Fibroblast of villous mesenchyme (primary cell): ENCODE data around the gene NFRKB. TPM values are rescaled to one million over a fixed set of nuclear protein-coding genes. Genes with fewer than 3 reads are reported as not detected.
A peak's percentile ranks its signal among the peaks of the same experiment; 100 is the strongest.

Experiments
- DNase-seq: peaks from one replicate; pipeline ENCODE4 v3.0.0-alpha.2; 2010; ENCODE audit warnings: low read depth
- H3K4me3 ChIP-seq: 2 replicates; pipeline ENCODE4 v1.5.1; 2011; ENCODE audit warnings: low read depth, mild to moderate bottlenecking, low read length
- total RNA-seq: library from RNA; depleted of rRNA; stranded (reverse); fragments of >200 nt; gene quantifications from 2 replicates; pipeline ENCODE4 v1.2.3, GENCODE V29; 2012
- TF ChIP-seq, protein P1 (sequence below): IDR thresholded peaks from 2 replicates; pipeline ENCODE4 v1.5.1; 2012; ENCODE audit warnings: low read depth, mild to moderate bottlenecking, low read length; ENCODE audit not compliant: insufficient read depth

NFRKB gene
- total RNA-seq: 17.4 and 22.5 TPM in 2 replicates

DNA sequence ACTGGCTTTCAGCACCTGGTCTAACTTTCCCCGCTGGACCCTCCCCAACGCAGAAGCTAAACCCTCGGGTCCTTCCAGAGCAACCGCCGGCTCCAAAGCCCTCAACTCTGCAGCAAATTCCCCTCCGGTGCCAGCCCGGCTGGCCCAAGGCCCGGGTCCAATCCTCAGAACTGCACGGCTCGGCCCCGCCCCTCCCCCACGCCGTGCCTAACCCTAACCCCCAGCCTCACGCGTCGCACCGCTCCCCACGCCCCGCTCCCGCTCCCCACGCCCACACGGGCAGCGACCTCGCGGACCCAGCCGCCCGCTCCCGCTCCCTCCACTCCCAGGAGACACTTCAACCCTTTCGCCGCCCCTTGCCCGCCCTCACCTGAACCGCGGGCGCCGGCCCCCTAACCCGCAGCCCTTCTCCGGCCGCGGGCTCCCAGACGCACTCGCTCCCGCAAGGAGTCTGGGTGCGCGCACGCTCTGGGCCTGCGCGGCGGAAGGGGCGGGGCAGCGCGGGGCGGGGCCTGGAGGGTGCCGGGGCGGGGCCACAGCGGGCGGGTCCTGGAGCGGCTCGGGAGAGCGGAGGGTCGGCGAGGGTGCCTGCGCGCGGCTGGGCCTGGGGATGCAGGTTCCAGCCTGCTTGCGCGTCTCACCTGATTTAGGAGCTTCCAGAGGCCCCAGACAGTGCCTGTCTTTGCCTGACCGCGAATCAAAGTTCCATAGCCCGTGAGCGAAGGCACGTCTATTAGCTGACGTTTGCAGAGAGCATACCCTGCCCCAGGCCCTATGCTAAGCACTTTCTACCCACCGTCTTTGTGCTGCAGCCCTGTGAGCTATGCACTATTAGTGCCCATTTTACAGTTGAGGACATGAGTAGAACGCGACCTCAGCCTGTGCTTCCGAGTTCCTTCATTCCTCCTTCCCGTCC lies at the start of gene NFRKB:
Gene NFRKB (minus strand): TSS at position 453 of the 916 bp plus-strand sequence. CDS start 2,729 bp downstream, outside the sequence.
- H3K4me3 ChIP-seq: peak within 1 kb of the TSS; percentile 86
- peak; percentile 60 for DNase-seq
- TF ChIP-seq, protein P1, sequence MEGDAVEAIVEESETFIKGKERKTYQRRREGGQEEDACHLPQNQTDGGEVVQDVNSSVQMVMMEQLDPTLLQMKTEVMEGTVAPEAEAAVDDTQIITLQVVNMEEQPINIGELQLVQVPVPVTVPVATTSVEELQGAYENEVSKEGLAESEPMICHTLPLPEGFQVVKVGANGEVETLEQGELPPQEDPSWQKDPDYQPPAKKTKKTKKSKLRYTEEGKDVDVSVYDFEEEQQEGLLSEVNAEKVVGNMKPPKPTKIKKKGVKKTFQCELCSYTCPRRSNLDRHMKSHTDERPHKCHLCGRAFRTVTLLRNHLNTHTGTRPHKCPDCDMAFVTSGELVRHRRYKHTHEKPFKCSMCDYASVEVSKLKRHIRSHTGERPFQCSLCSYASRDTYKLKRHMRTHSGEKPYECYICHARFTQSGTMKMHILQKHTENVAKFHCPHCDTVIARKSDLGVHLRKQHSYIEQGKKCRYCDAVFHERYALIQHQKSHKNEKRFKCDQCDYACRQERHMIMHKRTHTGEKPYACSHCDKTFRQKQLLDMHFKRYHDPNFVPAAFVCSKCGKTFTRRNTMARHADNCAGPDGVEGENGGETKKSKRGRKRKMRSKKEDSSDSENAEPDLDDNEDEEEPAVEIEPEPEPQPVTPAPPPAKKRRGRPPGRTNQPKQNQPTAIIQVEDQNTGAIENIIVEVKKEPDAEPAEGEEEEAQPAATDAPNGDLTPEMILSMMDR: no peak

DNA sequence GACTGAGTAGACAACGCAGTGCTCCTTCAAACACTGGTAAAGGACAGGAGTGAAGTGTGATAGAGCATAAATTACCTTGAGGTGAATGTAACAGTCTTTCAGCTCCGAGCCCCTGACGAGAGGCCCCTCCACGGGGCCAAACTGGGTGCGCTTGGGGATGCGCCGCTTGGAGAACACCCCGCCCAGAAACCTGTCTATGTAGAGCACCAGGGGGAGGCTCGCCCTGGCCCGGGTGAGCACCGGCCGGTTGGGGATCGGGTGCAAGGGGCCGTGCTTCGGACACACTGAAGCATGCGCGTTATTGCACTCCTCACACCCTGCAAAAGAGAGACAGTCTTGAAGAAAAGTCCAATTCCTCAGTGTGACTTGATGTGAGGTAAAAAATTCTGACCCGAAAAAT lies 49.3 kb upstream of the NFRKB start:
- DNase-seq: no peak
- TF ChIP-seq, protein P1: no peak
- no peak overlapping the region for H3K4me3 ChIP-seq

DNA sequence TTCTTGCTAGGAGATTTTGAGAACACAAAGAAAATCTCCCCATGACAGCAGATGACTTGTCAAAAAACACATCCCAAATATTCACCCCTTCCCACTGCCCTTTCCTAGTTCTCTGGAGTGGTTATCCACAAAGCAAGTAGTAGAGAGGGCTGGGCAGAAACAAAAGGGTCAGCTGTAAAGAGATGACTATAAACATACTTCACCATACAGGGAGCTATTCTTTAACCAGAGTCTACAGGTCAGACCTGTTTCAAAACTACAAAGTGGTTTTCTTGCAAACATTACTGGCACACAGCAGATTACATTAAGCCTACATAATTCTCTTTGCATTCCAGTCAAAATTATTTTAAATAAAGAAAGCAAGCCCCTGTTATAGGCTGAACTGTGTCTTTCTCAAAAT lies 47.7 kb upstream of the NFRKB start:
- no peak for DNase-seq
- TF ChIP-seq, protein P1: no peak
- no peak overlapping the region for H3K4me3 ChIP-seq

DNA sequence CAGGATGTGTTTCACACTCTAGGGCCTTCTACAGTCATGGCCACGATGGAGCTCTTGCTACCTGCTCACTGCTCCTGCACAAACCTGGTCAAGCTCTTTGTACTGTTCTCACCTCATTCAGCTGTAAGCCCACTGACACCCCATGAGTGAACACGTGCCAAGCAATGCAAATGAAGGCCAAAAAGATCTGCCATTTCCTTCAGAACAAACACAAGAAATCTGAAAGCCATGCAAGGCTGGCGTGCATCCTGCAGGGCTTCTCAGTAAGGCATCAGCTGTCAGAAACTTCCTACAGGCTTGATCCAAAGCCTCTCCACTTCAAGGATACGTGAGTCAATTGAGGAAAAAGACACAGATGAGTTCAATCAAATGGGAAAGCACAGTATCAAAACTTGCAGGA lies 44.1 kb upstream of the NFRKB start:
- TF ChIP-seq, protein P1: no peak
- no peak for DNase-seq
- no peak overlapping the region for H3K4me3 ChIP-seq

DNA sequence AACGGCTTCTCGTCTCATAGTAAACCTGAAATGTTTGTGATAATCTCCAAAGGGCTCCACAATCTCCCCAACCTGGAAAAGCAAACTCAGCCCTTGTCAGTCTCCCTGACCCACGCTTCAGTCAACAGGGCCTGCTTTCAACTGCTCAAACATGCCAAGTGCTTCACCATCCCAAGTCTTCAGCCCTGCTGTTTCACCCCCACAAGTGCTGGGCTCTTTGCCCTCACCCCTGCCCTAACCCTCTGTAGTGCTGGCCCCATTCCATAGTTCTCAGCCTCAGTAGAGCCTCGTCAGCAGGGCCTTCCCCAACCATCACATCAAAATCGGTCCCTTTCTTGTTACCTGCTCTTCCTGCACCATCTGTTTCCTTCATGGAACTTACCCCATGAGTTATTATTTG lies 43.4 kb upstream of the NFRKB start:
- no peak overlapping the region for H3K4me3 ChIP-seq
- TF ChIP-seq, protein P1: no peak
- no peak for DNase-seq

DNA sequence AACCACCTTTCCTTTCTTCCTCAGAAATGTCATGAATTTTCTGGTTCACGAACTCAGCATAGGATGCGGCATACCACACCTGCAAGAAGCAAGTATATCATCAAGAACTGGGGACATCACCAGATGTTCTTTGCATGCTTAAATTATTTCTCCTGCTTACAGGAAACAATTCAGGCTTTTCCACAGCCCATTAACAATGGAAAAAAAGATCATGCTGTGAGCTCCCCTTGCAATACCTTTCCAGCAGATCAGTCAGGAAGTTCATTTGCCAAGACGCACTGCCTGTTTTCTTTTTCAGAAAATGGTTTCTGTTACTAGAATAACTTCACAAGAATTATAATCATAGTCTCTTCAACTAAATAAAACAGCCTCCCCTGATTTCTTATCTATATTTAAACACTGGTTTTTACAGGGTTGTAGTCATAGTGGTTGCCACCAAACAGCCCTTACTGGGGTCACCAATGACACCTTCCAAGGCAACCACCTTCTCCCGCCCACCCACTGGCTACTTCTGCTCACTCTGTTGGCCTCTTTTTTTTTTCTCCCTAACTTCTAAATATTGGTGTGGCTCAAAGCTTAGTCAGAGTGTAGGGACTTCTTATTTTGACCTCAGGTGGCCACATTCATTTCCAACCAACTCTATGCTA lies 42.3 kb upstream of the NFRKB start:
- DNase-seq: no peak
- TF ChIP-seq, protein P1: no peak
- no peak overlapping the region for H3K4me3 ChIP-seq
